HTERT RPE-1 (cell line): ENCODE measurements around the gene SHH.
"Not testable (repeated sequence)": the region's sequence is repeated elsewhere in the genome, so short reads cannot be mapped to it uniquely, and the experiment has no call there.

ENCODE experiments used
- in situ Hi-C: fragments of 300-500 bp; cut with MboI; formaldehyde crosslinking; loops from 4 replicates; pipeline ENCODE4 v1.14.3; 2020; ENCODE audit warnings: low sequenced_read_pairs

SHH gene

GRCh38 chr7:155843426-155844018 lies 31.3 kb upstream of the SHH start:
- in situ Hi-C loops: no loop called here

- in situ Hi-C loops: no loop called here
Measured at GRCh38 chr7:155842496-155843265, 30.4 kb upstream of the SHH start.

GRCh38 chr7:155840909-155841308 lies 28.6 kb upstream of the SHH start:
- in situ Hi-C loops: no loop called here

GRCh38 chr7:155840262-155840885 lies 28.1 kb upstream of the SHH start:
- in situ Hi-C loops: no loop called here

GRCh38 chr7:155839461-155839860 lies 27.2 kb upstream of the SHH start:
- in situ Hi-C loops: no loop called here

- in situ Hi-C loops: not testable (repeated sequence)
Measured at GRCh38 chr7:155838312-155838711, 26.0 kb upstream of the SHH start.

- in situ Hi-C loops: no loop called here
Measured at GRCh38 chr7:155837126-155837479, 24.8 kb upstream of the SHH start.

GRCh38 chr7:155836216-155837125 lies 24.2 kb upstream of the SHH start:
- in situ Hi-C loops: no loop called here

GRCh38 chr7:155835446-155836215 lies 23.4 kb upstream of the SHH start:
- in situ Hi-C loops: no loop called here

- in situ Hi-C loops: no loop called here
Measured at GRCh38 chr7:155834486-155835048, 22.3 kb upstream of the SHH start.

GRCh38 chr7:155833651-155834050 lies 21.4 kb upstream of the SHH start:
- in situ Hi-C loops: no loop called here

- in situ Hi-C loops: no loop called here
Measured at GRCh38 chr7:155832581-155832981, 20.3 kb upstream of the SHH start.

- in situ Hi-C loops: no loop called here
Measured at GRCh38 chr7:155831807-155832524, 19.7 kb upstream of the SHH start.

- in situ Hi-C loops: no loop called here
Measured at GRCh38 chr7:155830961-155831806, 18.9 kb upstream of the SHH start.

GRCh38 chr7:155829796-155830470 lies 17.7 kb upstream of the SHH start:
- in situ Hi-C loops: no loop called here

GRCh38 chr7:155825336-155825735 lies 13.1 kb upstream of the SHH start:
- in situ Hi-C loops: no loop called here

GRCh38 chr7:155824227-155824886 lies 12.1 kb upstream of the SHH start:
- in situ Hi-C loops: no loop called here

GRCh38 chr7:155821851-155822250 lies 9.6 kb upstream of the SHH start:
- in situ Hi-C loops: no loop called here
